Neural crest cell (in vitro differentiated cells): ENCODE data around the gene KLHL20. TPM values are rescaled to one million over a fixed set of nuclear protein-coding genes. Genes with fewer than 3 reads are reported as not detected.

Experiments used
- DNase-seq: peaks from one replicate; pipeline ENCODE4 v3.0.0; 2021; ENCODE audit warnings: low read depth, mixed read lengths, low spot score
- H3K27ac Mint-ChIP-seq: one replicate; pipeline ENCODE4 v1.8.0; 2021; ENCODE audit warnings: mild to moderate bottlenecking, mixed read lengths; ENCODE audit not compliant: unreplicated experiment
- H3K27me3 Mint-ChIP-seq: 2 replicates; pipeline ENCODE4 v1.8.0; 2021; ENCODE audit warnings: low read depth, mild to moderate bottlenecking, mixed read lengths
- H3K36me3 Mint-ChIP-seq: 2 replicates; pipeline ENCODE4 v1.8.0; 2021; ENCODE audit warnings: low read depth, mild to moderate bottlenecking, mixed read lengths
- H3K4me1 Mint-ChIP-seq: 2 replicates; pipeline ENCODE4 v1.8.0; 2021; ENCODE audit warnings: mixed read lengths
- H3K4me3 Mint-ChIP-seq: one replicate; pipeline ENCODE4 v1.8.0; 2021; ENCODE audit warnings: mild to moderate bottlenecking, mixed read lengths
- H3K9me3 Mint-ChIP-seq: 2 replicates; pipeline ENCODE4 v1.8.0; 2021; ENCODE audit warnings: mixed read lengths
- CTCF ChIP-seq: fragments of 200-600 bp; sonication (generic); conservative IDR thresholded peaks from 2 replicates; pipeline ENCODE4 v1.5.0; 2021; ENCODE audit warnings: antibody characterized with exemption, mild to moderate bottlenecking
- total RNA-seq: library from RNA; stranded (reverse); gene quantifications from 2 replicates; pipeline ENCODE4 v1.2.1, GENCODE V29; 2021

The KLHL20 gene
- total RNA-seq, 1 donor from 2014 or later: 21.9 TPM

GRCh38 chr1:173742203-173742886 is 27.6 kb downstream of the KLHL20 start:
- H3K4me3 Mint-ChIP-seq: no peak overlapping the region
- no peaks in the 10 kb centered on the region for H3K4me1 Mint-ChIP-seq

GRCh38 chr1:173744651-173745050 is 29.9 kb downstream of the KLHL20 start:
- no peaks in the 10 kb centered on the region for H3K4me1 Mint-ChIP-seq
- no peaks in the 10 kb centered on the region for H3K27me3 Mint-ChIP-seq
- no peak for DNase-seq
- no peak overlapping the region for H3K27ac Mint-ChIP-seq
- no peak overlapping the region for H3K4me3 Mint-ChIP-seq
- no peaks in the 10 kb centered on the region for H3K9me3 Mint-ChIP-seq
- TF ChIP-seq CTCF: no peak
- H3K36me3 Mint-ChIP-seq: peaks cover 32% of the 10 kb centered on the region

More at GRCh38 chr1:173742203-173742886, 27.6 kb downstream of the KLHL20 start:
- TF ChIP-seq CTCF: no peak
- Mint-ChIP-seq H3K27me3 (no peaks in the 10 kb centered on the region), H3K27ac (no peak overlapping the region), H3K36me3 (peaks cover 52% of the 10 kb centered on the region), H3K9me3 (peaks cover 3% of the 10 kb centered on the region)
- no peak for DNase-seq

- Mint-ChIP-seq H3K36me3 (peaks cover 14% of the 10 kb centered on the region), H3K9me3 (no peaks in the 10 kb centered on the region), H3K27me3 (no peaks in the 10 kb centered on the region), H3K27ac (no peak overlapping the region), H3K4me3 (no peak overlapping the region), H3K4me1 (no peaks in the 10 kb centered on the region)
- no peak for TF ChIP-seq CTCF
- no peak for DNase-seq
These were observed 34.4 kb downstream of the KLHL20 start for GRCh38 chr1:173749137-173749536.

GRCh38 chr1:173753830-173754229 is 39.0 kb downstream of the KLHL20 start:
- DNase-seq: no peak
- H3K4me1 Mint-ChIP-seq: no peaks in the 10 kb centered on the region
- H3K27ac Mint-ChIP-seq: no peak overlapping the region
- H3K4me3 Mint-ChIP-seq: no peak overlapping the region
- H3K36me3 Mint-ChIP-seq: peaks cover 34% of the 10 kb centered on the region
- no peak for TF ChIP-seq CTCF
- H3K9me3 Mint-ChIP-seq: no peaks in the 10 kb centered on the region
- H3K27me3 Mint-ChIP-seq: no peaks in the 10 kb centered on the region

GRCh38 chr1:173757666-173758065 is 42.9 kb downstream of the KLHL20 start:
- no peak for DNase-seq
- H3K9me3 Mint-ChIP-seq: peaks cover 21% of the 10 kb centered on the region
- H3K27ac Mint-ChIP-seq: no peak overlapping the region

More at GRCh38 chr1:173757666-173758065, 42.9 kb downstream of the KLHL20 start:
- Mint-ChIP-seq H3K36me3 (peaks cover 65% of the 10 kb centered on the region), H3K4me3 (no peak overlapping the region), H3K27me3 (no peaks in the 10 kb centered on the region), H3K4me1 (no peaks in the 10 kb centered on the region)
- TF ChIP-seq CTCF: no peak
